ACC112 (cell line): ENCODE results near the gene KCNK5.

Experiments
- H2AFZ ChIP-seq: fragments of 200-600 bp; sonication (generic); one replicate; pipeline ENCODE4 v1.6.0; 2017; ENCODE audit warnings: antibody characterized with exemption, low read length; ENCODE audit not compliant: unreplicated experiment
- H3K27ac ChIP-seq: fragments of 200-600 bp; sonication (generic); 2 replicates; pipeline ENCODE4 v1.5.1; 2014; ENCODE audit warnings: low read depth, mild to moderate bottlenecking, antibody characterized with exemption, low read length, moderate library complexity
- H3K27me3 ChIP-seq: fragments of 200-600 bp; sonication (generic); 2 replicates; pipeline ENCODE4 v1.6.1; 2014; ENCODE audit warnings: mild to moderate bottlenecking, antibody characterized with exemption, low read length, moderate library complexity, mixed read lengths; ENCODE audit not compliant: insufficient read depth
- H3K36me3 ChIP-seq: fragments of 200-600 bp; sonication (generic); 2 replicates; pipeline ENCODE4 v1.6.1; 2016; ENCODE audit warnings: mild to moderate bottlenecking, antibody characterized with exemption, low read length, moderate library complexity, mixed read lengths; ENCODE audit not compliant: insufficient read depth
- H3K4me1 ChIP-seq: fragments of 200-600 bp; sonication (generic); one replicate; pipeline ENCODE4 v1.6.1; 2016; ENCODE audit warnings: low read length, mixed read lengths; ENCODE audit not compliant: insufficient read depth, unreplicated experiment, control insufficient read depth
- H3K4me3 ChIP-seq: fragments of 200-600 bp; sonication (generic); 2 replicates; pipeline ENCODE4 v1.5.1; 2014; ENCODE audit warnings: mild to moderate bottlenecking, low read depth, low read length
- H3K79me2 ChIP-seq: fragments of 200-600 bp; sonication (generic); one replicate; pipeline ENCODE4 v1.6.0; 2016; ENCODE audit warnings: low read length; ENCODE audit not compliant: control insufficient read depth, unreplicated experiment, insufficient read depth

KCNK5 gene

DNA sequence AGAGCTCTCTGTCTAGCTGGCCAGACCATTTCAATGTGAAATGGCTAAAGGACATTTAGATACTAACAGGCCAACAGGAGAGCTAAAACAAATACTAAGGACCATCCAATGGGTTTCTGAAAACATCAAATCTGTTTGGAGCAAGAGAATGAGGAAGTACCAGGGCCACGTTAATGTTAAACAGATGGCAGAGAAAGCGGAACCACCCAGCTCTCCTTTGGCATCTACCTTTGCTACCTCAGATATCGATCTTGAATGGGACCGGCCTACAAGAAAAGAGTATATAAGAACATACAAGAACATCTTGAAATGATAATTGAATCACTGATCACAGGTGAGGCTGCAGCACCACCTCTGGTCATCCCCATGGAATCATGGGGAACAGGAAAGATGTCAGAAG, 31.8 kb downstream of the KCNK5 start:
- Histone ChIP-seq H3K4me3 (no peak overlapping the region), H3K79me2 (no peaks in the 10 kb centered on the region), H3K4me1 (no peaks in the 10 kb centered on the region), H3K27me3 (no peaks in the 10 kb centered on the region), H2AFZ (no peak overlapping the region), H3K36me3 (no peaks in the 10 kb centered on the region), H3K27ac (no peak overlapping the region)

DNA sequence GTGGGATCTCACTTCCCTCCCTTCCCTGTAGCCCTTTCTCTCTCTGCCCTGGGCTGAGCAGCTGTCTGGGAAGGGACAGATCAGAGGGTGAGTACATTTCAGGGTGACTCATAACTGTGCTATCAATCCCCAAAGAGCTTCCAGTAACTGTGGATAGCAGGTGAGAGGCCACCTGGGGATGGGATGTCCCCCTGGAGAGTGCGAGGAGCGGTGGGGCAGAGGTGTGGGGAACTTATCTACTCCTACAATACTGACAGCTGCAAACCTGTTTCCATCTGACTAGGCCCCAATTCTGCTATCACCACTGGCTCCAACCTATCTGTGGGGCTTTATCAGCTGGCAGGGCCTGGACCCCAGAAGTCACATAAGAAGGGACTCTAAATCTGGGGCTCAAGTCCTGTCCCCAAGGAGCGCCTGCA, 32.6 kb downstream of the KCNK5 start:
- Histone ChIP-seq H3K4me1 (no peaks in the 10 kb centered on the region), H3K4me3 (no peak overlapping the region), H3K36me3 (no peaks in the 10 kb centered on the region), H2AFZ (no peak overlapping the region), H3K79me2 (no peaks in the 10 kb centered on the region), H3K27ac (no peak overlapping the region), H3K27me3 (no peaks in the 10 kb centered on the region)

GRCh38 chr6:39195792-39196385, 33.4 kb downstream of the KCNK5 start:
- H3K4me1 ChIP-seq, result no peaks in the 10 kb centered on the region
- H3K79me2 ChIP-seq, result no peaks in the 10 kb centered on the region
- no peaks in the 10 kb centered on the region for H3K36me3 ChIP-seq

GRCh38 chr6:39194466-39194865, 34.8 kb downstream of the KCNK5 start:
- no peak overlapping the region for H3K4me3 ChIP-seq
- H3K4me1 ChIP-seq, result no peaks in the 10 kb centered on the region
- no peaks in the 10 kb centered on the region for H3K36me3 ChIP-seq
- H3K27ac ChIP-seq, result no peak overlapping the region
- H3K27me3 ChIP-seq, result no peaks in the 10 kb centered on the region
- H2AFZ ChIP-seq, result no peak overlapping the region
- H3K79me2 ChIP-seq, result no peaks in the 10 kb centered on the region

More at GRCh38 chr6:39195792-39196385, 33.4 kb downstream of the KCNK5 start:
- Histone ChIP-seq H2AFZ (no peak overlapping the region), H3K27ac (no peak overlapping the region), H3K4me3 (no peak overlapping the region), H3K27me3 (no peaks in the 10 kb centered on the region)

DNA sequence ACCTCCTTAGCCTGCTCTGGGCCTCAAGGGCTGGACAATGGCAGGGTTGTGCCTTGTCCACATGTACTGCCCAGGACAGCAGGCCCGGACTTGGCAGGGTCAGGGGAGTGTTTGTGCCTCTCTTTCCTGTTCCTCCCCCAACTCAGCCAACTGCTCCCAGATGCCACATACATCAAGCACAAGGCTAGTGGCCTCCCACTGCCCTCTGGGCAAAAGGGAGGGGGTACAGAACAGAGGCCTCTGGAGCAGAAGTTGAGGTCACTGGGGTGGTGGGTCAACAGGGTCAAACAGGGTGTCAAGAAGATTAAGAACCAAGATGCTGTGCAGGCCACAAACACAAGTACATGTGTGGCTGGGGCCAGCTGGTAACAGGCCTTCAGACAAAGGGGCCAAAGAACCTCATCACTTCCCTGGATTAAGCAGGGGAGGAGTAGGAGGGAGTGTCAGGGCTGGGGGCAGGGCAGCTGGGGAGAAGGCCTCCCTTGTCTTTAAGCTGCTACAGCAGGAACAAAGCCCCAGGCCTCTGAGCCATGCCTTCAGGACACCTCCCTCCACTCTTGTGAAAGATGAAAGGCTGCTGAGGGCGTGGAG, 36.0 kb downstream of the KCNK5 start:
- H3K79me2 ChIP-seq, result no peaks in the 10 kb centered on the region
- no peaks in the 10 kb centered on the region for H3K36me3 ChIP-seq
- no peaks in the 10 kb centered on the region for H3K27me3 ChIP-seq
- H3K27ac ChIP-seq, result no peak overlapping the region
- H3K4me3 ChIP-seq, result no peak overlapping the region
- no peaks in the 10 kb centered on the region for H3K4me1 ChIP-seq
- no peak overlapping the region for H2AFZ ChIP-seq

- Histone ChIP-seq H3K36me3 (no peaks in the 10 kb centered on the region), H3K4me3 (no peak overlapping the region), H3K4me1 (no peaks in the 10 kb centered on the region), H2AFZ (no peak overlapping the region), H3K27ac (no peak overlapping the region), H3K79me2 (no peaks in the 10 kb centered on the region), H3K27me3 (no peaks in the 10 kb centered on the region)
These were observed 36.5 kb downstream of the KCNK5 start for GRCh38 chr6:39192736-39193135.

DNA sequence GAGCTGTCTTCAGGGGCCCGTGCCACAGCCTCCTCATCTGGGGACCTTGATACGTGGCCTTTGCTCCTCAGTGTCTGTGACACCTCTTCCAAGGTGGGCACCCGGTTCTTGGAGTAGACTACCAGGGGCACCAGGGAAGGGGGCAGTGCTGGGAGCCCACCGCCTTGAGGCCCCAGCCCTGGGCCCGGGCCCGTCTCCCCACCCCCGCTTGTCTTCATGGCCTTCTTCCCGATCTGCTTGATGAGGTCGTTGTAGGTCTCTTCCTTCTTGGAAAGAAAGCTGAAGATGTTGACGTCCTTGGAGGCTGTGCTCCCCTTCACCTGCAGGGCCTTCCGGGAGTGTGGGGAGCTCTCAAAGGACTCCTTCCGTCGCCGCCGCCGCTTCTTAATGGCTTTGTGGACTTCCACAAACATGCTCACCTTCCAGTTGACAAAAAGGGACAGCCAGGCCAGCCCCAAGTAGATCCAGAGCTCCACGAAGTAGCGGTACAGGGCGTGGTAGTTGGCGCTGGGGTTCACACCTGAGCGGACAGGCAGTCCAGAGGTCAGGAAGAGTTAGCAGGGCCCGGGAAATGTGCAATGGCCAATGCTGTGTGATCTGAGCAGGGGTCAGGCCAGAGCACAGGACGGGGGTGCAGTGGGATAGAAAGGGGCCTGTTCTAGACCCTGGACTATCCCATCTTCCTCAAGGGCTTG, 37.9 kb downstream of the KCNK5 start:
- no peak overlapping the region for H3K4me3 ChIP-seq
- no peak overlapping the region for H3K27ac ChIP-seq
- no peaks in the 10 kb centered on the region for H3K27me3 ChIP-seq
- H3K36me3 ChIP-seq, result no peaks in the 10 kb centered on the region
- no peak overlapping the region for H2AFZ ChIP-seq
- H3K79me2 ChIP-seq, result no peaks in the 10 kb centered on the region
- H3K4me1 ChIP-seq, result no peaks in the 10 kb centered on the region

DNA sequence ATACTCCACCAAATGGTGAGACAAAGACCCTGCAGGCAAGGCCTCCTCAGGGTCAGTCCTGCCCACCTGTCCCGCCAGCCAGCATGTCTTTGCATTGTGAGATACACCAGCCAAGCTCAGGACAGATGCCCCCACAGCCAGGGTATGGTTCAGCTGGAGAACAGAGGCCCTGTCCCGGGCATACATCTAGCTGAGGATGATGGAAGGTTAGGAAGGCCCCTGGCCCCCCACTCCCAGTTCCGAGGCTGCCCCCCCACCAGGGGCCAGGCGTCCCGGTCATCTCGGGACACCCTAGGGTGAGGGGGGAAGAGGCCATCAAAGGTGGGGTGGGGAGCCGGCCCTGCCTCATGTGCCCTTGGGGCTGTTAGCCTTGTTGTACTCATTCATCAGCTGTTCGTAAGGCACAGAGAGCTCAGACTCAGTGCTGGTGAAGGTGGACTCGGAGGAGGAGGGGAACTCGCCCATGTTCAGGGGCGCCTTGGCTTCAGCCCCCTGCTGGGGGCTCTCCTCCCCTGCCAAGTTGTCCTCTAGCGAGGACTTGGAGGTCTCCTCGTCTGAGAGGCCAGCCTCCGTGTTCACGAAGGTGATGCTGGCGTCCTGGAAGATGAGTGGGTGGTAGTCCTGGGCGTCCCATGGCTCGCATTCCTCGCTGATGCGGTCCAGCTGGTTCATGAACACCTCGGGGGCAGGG, 38.6 kb downstream of the KCNK5 start:
- Histone ChIP-seq H3K4me1 (no peaks in the 10 kb centered on the region), H3K79me2 (no peaks in the 10 kb centered on the region), H2AFZ (no peak overlapping the region), H3K27me3 (no peaks in the 10 kb centered on the region), H3K4me3 (no peak overlapping the region), H3K27ac (no peak overlapping the region), H3K36me3 (no peaks in the 10 kb centered on the region)

DNA sequence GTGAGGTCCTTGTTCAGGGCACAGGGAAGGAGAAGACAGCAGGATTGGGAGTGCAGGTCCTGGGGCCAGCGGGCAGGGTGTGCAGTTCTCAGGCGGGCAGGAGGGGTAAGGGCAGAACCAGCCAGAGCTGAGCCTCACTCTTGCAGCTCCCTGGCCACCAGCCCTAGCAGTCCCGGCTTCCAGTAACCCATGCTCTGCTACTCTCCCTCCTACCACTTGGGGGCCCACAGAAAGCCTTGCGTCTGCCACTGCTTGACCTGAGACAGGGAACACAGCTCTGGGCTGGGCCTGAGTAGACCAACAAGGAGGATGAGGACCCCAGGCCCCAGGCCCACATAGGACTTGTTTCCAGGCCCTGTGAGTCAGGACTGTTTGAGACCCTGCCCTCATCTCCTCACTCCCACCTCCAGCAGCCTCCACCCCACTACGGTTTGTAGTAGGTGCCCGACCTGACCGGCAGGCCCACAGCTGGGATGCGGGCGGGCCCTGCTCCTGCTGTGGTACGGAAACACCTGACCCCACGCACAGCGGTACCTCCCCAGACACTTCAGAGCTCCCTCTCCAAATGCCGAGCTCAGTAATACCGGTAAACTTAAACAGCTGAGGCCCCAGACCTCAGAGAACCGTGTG, 39.2 kb downstream of the KCNK5 start:
- Histone ChIP-seq H3K27ac (no peak overlapping the region), H3K4me3 (no peak overlapping the region), H3K4me1 (no peaks in the 10 kb centered on the region), H3K79me2 (no peaks in the 10 kb centered on the region), H2AFZ (no peak overlapping the region), H3K36me3 (no peaks in the 10 kb centered on the region), H3K27me3 (no peaks in the 10 kb centered on the region)

DNA sequence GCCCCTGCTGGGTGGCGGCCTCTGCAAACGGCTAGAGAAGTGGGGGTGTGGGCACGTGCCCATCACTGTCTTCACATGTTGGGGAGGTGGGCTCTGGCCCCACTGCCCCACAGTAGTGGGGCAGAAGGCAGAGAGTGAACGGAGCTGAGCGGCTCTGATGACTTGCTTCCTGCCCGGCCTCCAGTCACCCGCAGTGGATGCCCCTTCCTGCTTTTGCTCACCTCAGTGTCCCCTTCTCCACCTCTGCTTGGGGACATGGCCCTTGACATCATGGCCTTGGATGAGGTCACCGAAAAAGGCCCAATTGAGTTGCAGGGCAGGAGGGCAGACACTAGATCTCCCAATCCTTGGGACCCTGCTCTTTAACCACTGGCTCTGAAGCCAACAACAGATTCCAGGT, 40.1 kb downstream of the KCNK5 start:
- Histone ChIP-seq H3K27me3 (no peaks in the 10 kb centered on the region), H3K4me3 (no peak overlapping the region), H3K36me3 (no peaks in the 10 kb centered on the region), H3K79me2 (no peaks in the 10 kb centered on the region), H3K4me1 (no peaks in the 10 kb centered on the region), H3K27ac (no peak overlapping the region), H2AFZ (no peak overlapping the region)
